Upper lobe of left lung (tissue), 6 donors: Measurements from ENCODE around the gene DNAI1. TPM values are rescaled to one million over a fixed set of nuclear protein-coding genes. Genes with fewer than 3 reads are reported as not detected.

ENCODE experiments used
- ATAC-seq, 2 donors: fragments of 200-7000 bp; cut with Tn5 transposase; one replicate each; pipeline ENCODE4 v1.9.1; 2022; ENCODE audit warnings: mild to moderate bottlenecking in 2 of 2, moderate library complexity in 2 of 2; ENCODE audit not compliant: low FRiP score in 2 of 2
- DNase-seq, 2 donors: peaks; one replicate each; pipeline ENCODE4 v3.0.0-alpha.2; 2019 to 2020
- H3K27ac ChIP-seq, 4 donors: fragments of 200-600 bp; sonication (generic); one replicate each; pipeline ENCODE4 v1.5.1; 2016 to 2019
- H3K27me3 ChIP-seq, 4 donors: fragments of 200-600 bp; sonication (generic); one replicate each; pipeline ENCODE4 v1.5.1; 2017 to 2019
- H3K36me3 ChIP-seq, 4 donors: fragments of 200-600 bp; sonication (generic); one replicate each; pipeline ENCODE4 v1.5.1; 2016 to 2019
- H3K4me1 ChIP-seq, 4 donors: fragments of 200-600 bp; sonication (generic); one replicate each; pipeline ENCODE4 v1.5.1; 2018 to 2019
- H3K4me3 ChIP-seq, 4 donors: fragments of 200-600 bp; sonication (generic); one replicate each; pipeline ENCODE4 v1.5.1; 2017 to 2019; ENCODE audit warnings: mild to moderate bottlenecking in 2 of 4, moderate library complexity in 1 of 4
- H3K9me3 ChIP-seq, 4 donors: fragments of 200-600 bp; sonication (generic); one replicate each; pipeline ENCODE4 v1.5.1; 2018 to 2019
- CTCF ChIP-seq, 6 experiments: fragments of 450-650 bp in 4 of 6; fragments of 200-600 bp in 2 of 6; sonication (generic) in 2 of 6; IDR thresholded peaks; one replicate each; pipeline ENCODE4 v1.5.1; 2016 to 2019; ENCODE audit warnings: antibody characterized with exemption in 6 of 6
- EP300 ChIP-seq, 4 donors: sonication (generic); formaldehyde crosslinking; IDR thresholded peaks; one replicate each; pipeline ENCODE4 v1.5.1; 2017; ENCODE audit warnings: antibody characterized with exemption in 4 of 4, control low read depth in 2 of 4
- POLR2A ChIP-seq, 4 donors: fragments of 450-650 bp; IDR thresholded peaks; one replicate each; pipeline ENCODE4 v1.5.1; 2016 to 2017; ENCODE audit warnings: antibody characterized with exemption in 4 of 4, mild to moderate bottlenecking in 2 of 4
- POLR2AphosphoS5 ChIP-seq, 2 donors: sonication (generic); formaldehyde crosslinking; IDR thresholded peaks; one replicate each; pipeline ENCODE4 v1.5.1; 2017; ENCODE audit warnings: antibody characterized with exemption in 2 of 2
- WGBS, 2 donors: methylation state at CpG; one replicate each; pipeline ENCODE4 v1.1.5; 2017 to 2018; 5-methylcytosine and 5-hydroxymethylcytosine counted together
- total RNA-seq, 6 donors: library from RNA; depleted of rRNA in 4 of 6; stranded (reverse); fragments of >200 nt in 4 of 6; gene quantifications; one replicate each; pipeline versions ENCODE4 v1.1.0 to v1.2.1, GENCODE V29; 2016 to 2021
- donor health status: DM: no; HTN: no; CAD: no; lungs with moderate emphysema.
- donor health status: DM: no; HTN: yes; CAD: no; lungs with severe emphysema.

DNAI1 gene
- total RNA-seq, 6 donors from 2014 or later: 0.37 to 39.8 (median 9.7) TPM

GRCh38 chr9:34451545-34451944 lies 7.1 kb upstream of the DNAI1 start:
- Histone ChIP-seq H3K4me3 (no peak overlapping the region), H3K27me3 (no peaks in the 10 kb centered on the region), H3K27ac (peak overlapping the region in 3 of 4 donors; percentile 4 to 59 (median 13)), H3K9me3 (no peaks in the 10 kb centered on the region), H3K36me3 (no peaks in the 10 kb centered on the region), H3K4me1 (peaks cover 8 to 45% (median 37%) of the 10 kb centered on the region in 4 donors)
- WGBS, 2 donors: 64 to 71% methylated on average over 3 of the region's 3 CpGs
- DNase-seq: no peak
- TF ChIP-seq CTCF (IDR thresholded peaks at IDR 0.05): no peak
- no peak for TF ChIP-seq POLR2A (IDR thresholded peaks at IDR 0.05)
- no peak for TF ChIP-seq EP300 (IDR thresholded peaks at IDR 0.05)
- no peak for TF ChIP-seq POLR2AphosphoS5 (IDR thresholded peaks at IDR 0.05)
- ATAC-seq: no peak

GRCh38 chr9:34452568-34452967 lies 6.0 kb upstream of the DNAI1 start:
- no peaks in the 10 kb centered on the region for H3K27me3 ChIP-seq
- 67 to 73% methylated on average over 2 of the region's 2 CpGs for WGBS, 2 donors
- TF ChIP-seq CTCF (IDR thresholded peaks at IDR 0.05): no peak
- no peak for TF ChIP-seq EP300 (IDR thresholded peaks at IDR 0.05)
- TF ChIP-seq POLR2A (IDR thresholded peaks at IDR 0.05): no peak
- no peak for TF ChIP-seq POLR2AphosphoS5 (IDR thresholded peaks at IDR 0.05)
- peaks cover 18 to 56% (median 47%) of the 10 kb centered on the region in 4 donors for H3K4me1 ChIP-seq
- no peaks in the 10 kb centered on the region for H3K9me3 ChIP-seq
- DNase-seq (no peak), ATAC-seq (no peak)
- H3K4me3 ChIP-seq: no peak overlapping the region
- H3K27ac ChIP-seq: no peak overlapping the region
- H3K36me3 ChIP-seq: no peaks in the 10 kb centered on the region

DNA sequence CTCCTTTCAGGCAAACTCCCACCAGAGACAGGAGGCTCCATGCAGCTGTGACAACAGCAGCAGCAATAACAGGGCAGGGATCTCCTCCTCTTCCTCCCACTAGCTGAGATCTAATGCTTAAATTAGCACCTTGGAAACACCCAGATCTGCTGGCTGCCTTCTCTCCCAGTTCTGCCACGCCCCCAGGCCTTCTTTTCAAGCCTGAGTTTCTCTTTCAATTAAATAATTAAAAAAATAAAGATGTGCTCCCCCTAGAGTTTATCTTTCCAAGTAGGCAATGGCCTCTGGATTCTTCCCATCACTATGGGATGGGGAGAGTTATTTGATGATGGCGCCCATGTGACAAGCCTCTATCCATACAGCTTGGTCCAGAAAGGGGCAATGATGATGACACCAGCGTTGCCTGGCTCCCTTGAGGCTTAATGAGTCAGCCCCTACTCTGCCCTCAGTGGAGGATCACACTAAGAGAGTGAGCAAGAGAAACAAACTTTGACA lies 4.0 kb upstream of the DNAI1 start:
- Histone ChIP-seq H3K9me3 (no peaks in the 10 kb centered on the region), H3K4me3 (no peak overlapping the region), H3K36me3 (no peaks in the 10 kb centered on the region), H3K27ac (no peak overlapping the region), H3K4me1 (peaks cover 24 to 60% (median 52%) of the 10 kb centered on the region in 4 donors), H3K27me3 (no peaks in the 10 kb centered on the region)
- ATAC-seq: no peak
- DNase-seq: no peak
- no peak for TF ChIP-seq POLR2A (IDR thresholded peaks at IDR 0.05)
- TF ChIP-seq EP300 (IDR thresholded peaks at IDR 0.05): no peak
- no peak for TF ChIP-seq CTCF (IDR thresholded peaks at IDR 0.05)
- TF ChIP-seq POLR2AphosphoS5 (IDR thresholded peaks at IDR 0.05): no peak
- WGBS, 2 donors: 76 to 82% methylated on average over 3 of the region's 3 CpGs

DNA sequence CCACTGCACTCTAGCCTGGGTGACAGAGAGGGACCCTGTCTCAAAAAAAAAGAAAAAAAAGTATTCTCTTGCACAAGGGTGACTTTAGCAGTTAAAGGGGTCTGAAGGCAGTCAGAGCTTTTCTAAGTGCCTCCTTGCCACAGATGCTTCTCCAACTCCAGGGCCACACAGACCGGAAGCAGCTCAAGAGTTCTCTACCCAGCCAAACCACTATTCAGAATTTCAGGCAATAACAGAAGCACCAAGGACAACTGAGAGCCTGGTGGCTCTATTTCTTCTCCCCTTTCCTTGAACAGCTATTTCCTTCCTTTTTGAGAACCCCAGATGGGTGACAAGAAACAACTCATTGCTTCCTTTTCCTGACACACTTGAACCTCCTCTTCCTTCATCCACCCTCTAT lies 2.5 kb upstream of the DNAI1 start:
- no peak for TF ChIP-seq POLR2A (IDR thresholded peaks at IDR 0.05)
- no peak for TF ChIP-seq EP300 (IDR thresholded peaks at IDR 0.05)
- no peak for TF ChIP-seq CTCF (IDR thresholded peaks at IDR 0.05)
- no peak for TF ChIP-seq POLR2AphosphoS5 (IDR thresholded peaks at IDR 0.05)
- Histone ChIP-seq H3K9me3 (no peaks in the 10 kb centered on the region), H3K4me3 (no peak overlapping the region), H3K27me3 (no peaks in the 10 kb centered on the region), H3K4me1 (peaks cover 19 to 52% (median 43%) of the 10 kb centered on the region in 4 donors), H3K36me3 (no peaks in the 10 kb centered on the region), H3K27ac (peak overlapping the region in 1 of 4 donors; percentile 56)
- WGBS, 2 donors: 67 to 71% methylated on average over 1 of the region's 1 CpG
- ATAC-seq (no peak), DNase-seq (no peak)

DNA sequence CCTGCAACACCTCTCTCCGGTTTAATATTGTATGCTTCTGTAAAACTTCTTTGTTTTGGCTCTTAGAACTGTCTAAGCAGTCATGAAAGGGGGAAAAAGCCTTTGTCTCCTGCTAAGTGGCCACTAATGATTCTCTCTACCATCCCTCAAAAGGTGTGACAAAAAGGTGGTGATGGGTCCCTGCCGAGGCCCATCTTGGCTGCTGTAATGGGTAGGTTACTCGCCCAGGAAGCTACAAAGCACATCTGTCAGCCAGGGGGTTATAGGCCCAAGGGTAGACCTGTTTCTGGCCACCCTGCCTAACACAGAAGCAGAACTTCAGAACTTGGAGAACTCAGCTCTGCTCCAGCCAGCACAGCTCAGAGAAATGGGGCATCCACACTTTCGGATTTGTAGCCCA lies 1.9 kb upstream of the DNAI1 start:
- DNase-seq (no peak), ATAC-seq (no peak)
- H3K27ac ChIP-seq: peak overlapping the region; percentile 56 to 90 (median 76)
- H3K36me3 ChIP-seq: no peaks in the 10 kb centered on the region
- no peaks in the 10 kb centered on the region for H3K27me3 ChIP-seq
- TF ChIP-seq POLR2A (IDR thresholded peaks at IDR 0.05) (no peak), EP300 (IDR thresholded peaks at IDR 0.05) (no peak), POLR2AphosphoS5 (IDR thresholded peaks at IDR 0.05) (no peak), CTCF (IDR thresholded peaks at IDR 0.05) (no peak)
- no peaks in the 10 kb centered on the region for H3K9me3 ChIP-seq
- 58 to 80% methylated on average over 4 of the region's 4 CpGs for WGBS, 2 donors
- H3K4me1 ChIP-seq: peaks cover 17 to 46% (median 37%) of the 10 kb centered on the region in 4 donors
- H3K4me3 ChIP-seq: peak overlapping the region in 3 of 4 donors; percentile 90 to 94 (median 94)
